ENCODE results near the gene GHRL.

Gene GHRL

GRCh38 chr3:10294030-10294586 is 1.4 kb upstream of the GHRL start:
- DNase-seq = no peak

- no peak for DNase-seq
These were observed 1.1 kb downstream of the GHRL start for GRCh38 chr3:10291641-10292040.

DNA sequence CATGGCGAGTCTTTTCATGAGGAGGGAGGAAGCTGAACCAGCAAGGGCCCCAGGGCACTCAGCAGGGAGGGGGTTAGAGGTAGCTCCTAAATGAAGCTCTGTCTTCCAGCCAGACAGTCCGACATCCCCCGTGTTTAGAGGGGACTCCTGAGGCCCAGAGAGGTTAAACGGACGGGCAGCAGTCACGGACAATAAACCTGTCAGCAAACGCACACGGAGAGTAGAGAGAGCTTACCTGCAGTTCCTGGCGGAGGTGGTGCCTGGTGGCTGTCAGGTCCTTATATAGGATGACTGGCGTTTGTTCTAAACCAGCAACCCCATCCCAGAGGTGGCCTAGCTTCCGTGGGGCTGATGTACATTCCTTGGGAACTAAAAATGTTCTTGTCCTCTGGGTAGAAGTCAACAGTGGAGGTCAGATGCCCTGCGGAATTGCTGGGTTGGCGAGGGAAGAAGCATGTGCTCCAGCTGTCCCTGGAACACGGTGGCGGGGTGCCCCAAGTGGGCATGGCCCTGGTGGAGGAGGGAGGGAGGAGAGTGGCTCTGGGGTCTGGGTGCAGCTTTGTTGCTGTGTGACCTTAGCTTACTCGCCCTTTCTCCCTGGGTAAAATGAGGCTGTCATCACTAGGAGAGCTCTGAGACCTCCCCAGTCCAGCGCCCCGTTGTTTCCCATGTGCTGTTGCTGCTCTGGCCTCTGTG is 2.1 kb downstream of the GHRL start:
- DNase-seq = no peak

DNA sequence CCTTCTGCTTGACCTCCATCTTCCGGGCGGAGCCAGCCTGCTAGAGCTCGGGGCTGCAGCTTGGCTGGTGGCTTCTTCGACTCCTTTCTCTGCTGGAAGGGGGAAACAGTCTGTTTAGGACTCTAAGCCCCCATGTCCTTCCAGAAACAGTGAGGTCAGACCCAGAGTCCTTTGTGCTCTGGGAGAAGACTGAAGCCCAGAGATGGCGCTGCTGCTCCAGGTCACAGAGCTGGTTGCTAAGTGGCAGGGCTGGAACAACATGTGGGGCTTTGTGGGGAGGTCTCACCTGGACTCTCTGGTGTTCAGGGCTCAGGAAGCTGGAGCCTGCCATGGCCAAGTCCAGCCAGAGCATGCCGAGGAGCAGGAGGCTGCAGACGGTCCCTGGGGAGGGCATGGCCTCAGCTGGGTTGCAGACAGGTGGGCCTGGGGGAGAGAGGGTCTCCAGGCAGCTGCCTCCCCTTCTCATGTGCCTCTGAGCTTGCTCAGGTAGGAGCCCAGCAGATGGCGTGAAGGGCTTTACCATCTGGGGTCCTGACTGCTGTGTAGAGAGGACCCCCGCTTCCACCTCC is 2.9 kb downstream of the GHRL start:
- no peak for DNase-seq

DNA sequence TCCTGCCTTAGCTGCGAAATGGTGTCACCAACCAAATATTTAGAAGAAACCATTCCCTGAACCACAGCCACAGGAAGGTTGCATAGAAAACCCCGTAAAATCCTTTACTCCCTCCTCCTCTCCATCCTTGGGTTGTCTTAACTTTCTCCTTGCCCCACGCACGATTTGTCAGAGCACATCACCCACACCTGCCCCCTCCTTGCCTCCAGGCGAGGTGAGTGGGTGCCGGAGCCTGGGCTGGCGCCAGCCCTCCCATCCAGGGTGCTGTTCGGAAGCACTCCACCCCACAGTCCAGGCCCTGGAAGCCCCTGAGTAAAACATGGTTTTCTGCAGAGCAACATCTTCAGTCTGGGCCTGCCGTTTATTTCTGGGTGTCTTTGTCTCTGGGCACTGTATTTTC is 3.7 kb downstream of the GHRL start:
- DNase-seq = no peak

GRCh38 chr3:10288575-10288960 is 4.2 kb downstream of the GHRL start:
- DNase-seq = no peak

GRCh38 chr3:10287936-10288574 is 4.7 kb downstream of the GHRL start:
- DNase-seq = no peak

- DNase-seq = peak; percentile 53
These were observed 6.0 kb downstream of the GHRL start for GRCh38 chr3:10286596-10287295.

- DNase-seq = no peak
These were observed 6.6 kb downstream of the GHRL start for GRCh38 chr3:10286133-10286524.

DNA sequence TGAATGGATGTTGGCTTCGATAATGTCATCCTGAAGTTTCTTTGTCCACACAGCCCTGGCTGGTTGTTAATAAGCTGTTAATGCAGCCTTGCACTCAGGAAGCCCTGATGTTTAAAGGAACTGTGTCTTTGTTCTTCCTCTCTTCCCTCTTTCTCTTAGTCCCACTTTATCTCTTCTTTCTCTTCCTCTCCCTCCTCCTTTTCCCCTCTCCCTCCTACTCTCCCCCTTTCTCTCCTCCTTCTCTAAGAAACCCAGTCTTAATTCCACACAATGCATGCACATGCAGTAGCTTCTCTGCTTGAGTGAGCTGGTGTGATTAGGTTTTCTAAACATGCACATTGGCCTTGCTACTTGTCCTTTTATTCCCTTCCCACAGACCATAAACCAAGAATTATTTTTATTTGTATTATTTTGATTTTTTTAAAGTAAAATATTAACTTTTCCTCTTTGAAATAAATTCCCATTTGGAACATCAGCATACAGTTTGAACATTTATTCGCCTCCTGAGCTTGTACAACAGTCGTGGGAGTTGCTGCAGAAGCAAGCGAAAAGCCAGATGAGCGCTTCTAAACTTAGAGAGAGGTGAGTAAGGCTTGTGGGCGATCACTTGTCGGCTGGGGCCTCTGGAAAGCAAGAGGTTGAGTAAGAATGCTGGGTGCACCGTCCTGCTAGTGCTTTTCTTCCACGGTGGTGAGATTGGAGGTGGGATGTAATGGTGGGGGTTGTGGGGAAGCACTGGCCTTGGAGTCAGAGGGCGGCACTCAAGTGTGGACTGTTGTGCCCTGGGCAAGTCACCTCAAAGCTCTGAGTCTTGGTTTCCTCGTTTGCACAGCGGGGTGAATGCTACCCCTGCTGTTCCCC is 7.2 kb downstream of the GHRL start:
- no peak for DNase-seq

DNA sequence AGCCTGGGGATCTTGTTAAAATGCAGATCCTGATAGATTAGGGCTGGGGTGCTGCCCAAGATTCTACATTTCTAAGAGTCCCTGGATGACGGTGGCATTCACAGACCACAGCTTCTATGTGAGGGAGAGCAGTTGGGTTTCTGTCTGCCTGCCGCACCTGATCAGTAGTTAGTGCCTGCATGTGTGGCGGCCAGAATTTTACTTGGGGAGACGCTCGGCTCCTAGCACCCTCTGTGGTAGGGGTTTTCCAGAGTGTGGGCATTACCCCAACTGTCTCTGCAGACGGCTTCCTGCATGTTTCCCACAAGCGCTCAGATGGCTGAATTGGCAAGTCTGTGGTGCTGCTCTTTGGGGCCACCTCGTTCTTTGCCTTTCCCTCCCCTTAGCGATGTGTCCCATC is 8.3 kb downstream of the GHRL start:
- DNase-seq = no peak

- DNase-seq = no peak
These were observed 9.1 kb downstream of the GHRL start for GRCh38 chr3:10283638-10284037.

GRCh38 chr3:10281951-10282350 is 10.8 kb downstream of the GHRL start:
- no peak for DNase-seq

DNA sequence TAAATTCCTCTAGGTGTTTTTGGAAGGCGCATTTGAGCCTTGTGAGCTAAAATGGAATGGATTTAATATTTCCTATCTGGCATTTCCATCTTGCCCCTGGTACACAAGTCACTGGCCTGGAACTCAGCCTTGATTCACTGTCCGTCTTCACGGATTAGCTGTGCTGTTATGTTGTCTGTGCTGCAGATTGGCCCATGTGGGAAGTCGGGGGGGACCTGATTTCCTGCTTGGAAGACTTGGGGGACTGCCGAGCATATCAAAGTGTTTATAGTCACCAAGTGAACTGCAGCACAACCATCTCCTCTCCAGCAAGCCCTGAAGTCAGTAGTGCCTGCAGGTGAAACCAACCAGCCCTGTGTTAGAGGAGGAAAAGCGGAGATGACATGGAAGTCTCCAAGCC is 12.2 kb downstream of the GHRL start:
- no peak for DNase-seq

- no peak for DNase-seq
These were observed 12.6 kb downstream of the GHRL start for GRCh38 chr3:10280177-10280529.

DNA sequence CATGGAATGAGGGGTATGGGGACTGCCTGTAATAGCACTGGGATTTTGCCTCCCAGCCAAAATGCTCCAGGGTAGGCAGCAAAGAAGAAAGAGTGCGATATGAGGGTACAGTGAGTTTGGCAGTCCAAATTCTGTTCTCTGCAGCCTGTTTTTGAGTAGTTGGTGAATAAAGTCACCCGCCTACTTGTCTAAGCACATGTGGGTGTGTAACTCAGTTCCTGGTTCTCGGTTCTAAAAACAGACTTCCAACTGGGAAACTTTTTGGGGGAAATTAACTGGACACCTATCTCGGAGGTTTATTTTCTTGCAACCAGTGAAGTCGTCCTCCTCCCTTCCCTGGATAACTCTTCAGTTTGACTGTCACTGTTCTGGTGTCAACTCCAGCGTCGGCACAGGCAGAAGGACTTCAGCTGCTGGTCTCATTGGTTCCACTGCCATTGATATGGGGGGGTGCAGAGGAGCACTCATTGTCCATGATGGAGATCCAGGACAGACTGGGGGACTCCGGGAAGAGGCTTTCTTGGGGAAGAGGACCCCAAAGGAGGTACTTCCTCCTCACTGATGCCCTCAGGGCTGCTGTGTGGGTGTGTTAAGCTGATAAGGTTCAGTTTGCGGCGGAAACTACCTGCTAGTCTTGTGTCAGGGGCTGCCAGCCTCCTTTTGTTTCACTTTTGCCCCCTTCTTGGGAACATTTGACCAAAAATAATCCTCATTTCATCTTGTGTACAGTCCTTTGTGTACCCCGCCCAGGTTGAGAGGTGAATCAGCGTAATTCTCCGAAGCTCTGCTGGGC is 13.2 kb downstream of the GHRL start:
- no peak for DNase-seq

GRCh38 chr3:10278501-10278900 is 14.2 kb downstream of the GHRL start:
- DNase-seq = no peak

- no peak for DNase-seq
These were observed 15.6 kb downstream of the GHRL start for GRCh38 chr3:10277115-10277625.

DNA sequence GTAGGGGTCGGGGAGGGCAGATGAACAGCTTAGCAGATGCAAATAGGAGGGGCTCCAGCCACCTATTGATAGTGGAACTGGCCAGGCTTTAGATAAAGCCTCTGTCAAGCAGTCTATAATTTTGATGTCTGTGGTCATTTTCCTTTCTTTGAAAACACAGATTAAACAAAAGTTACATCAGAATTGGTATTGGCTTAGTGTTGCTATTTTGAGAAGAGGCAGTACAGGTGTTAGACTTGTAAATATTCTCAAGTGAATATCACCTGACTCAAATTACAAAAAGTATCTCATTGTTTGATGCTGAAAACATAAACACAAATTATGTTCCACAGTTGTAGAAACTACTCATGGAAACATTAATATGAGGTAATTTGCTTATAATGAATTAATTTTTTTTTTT is 18.1 kb downstream of the GHRL start:
- no peak for DNase-seq

DNA sequence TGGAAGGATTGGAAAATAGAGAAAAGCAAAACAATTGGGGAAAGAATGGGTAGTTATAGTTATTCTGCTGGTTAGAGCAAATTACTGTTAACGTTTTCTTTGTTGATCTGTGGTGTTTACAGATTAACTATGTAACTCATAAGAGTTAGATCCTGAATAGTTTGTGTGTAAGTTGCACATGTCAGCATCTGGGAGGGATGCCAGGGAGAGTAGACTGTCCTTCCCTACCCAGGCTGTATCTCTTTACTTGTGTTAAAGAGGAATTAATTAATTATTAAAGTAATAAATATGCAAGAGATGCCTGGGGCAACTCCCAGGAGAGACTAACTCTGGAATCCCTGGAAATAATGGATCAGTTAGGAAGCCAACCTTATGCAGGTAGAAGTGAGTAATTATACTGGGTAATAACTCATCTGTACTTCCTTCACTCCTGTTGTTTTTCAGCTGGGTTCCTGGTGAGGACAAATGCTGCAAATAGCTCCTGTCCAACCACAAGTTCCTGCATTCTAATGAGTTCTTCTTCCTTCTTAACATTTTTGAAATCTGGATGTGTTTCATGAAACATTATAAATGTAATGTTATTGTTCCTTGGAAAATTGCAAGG is 18.9 kb downstream of the GHRL start:
- DNase-seq = no peak

DNA sequence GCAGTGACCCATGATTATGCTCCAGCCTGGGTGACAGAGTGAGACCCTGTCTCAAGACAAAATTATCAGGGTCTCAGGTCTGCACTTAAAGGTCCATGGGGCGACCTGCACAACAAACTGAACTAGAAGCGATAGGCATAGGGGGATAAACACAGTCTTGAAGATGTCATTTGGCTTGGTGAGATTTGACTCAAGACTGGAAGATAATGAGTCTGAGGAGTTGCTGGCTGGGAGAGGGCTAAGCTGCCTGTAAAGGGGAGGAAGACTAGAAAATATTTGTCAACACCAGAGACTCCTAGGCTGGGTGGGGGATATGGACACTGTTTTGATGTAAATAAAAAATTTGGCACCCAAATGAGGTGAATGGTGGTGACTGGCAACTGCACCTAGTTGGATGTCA is 19.8 kb downstream of the GHRL start:
- DNase-seq = no peak

Data from NCI-H226 (cell line).